SJCRH30 (cell line): ENCODE measurements around the gene NANOS3. TPM values are rescaled to one million over a fixed set of nuclear protein-coding genes. Genes with fewer than 3 reads are reported as not detected.
A peak's percentile ranks its signal among the peaks of the same experiment; 100 is the strongest.

Experiments
- DNase-seq, 2 experiments: peaks; one replicate each; pipeline ENCODE4 v3.0.0-alpha.2; 2015 to 2020
- H3K27ac ChIP-seq: fragments of 250-450 bp; sonication (Bioruptor Pico); 2 replicates; pipeline ENCODE4 v1.5.1; 2020; ENCODE audit warnings: mild to moderate bottlenecking, moderate library complexity
- H3K27me3 ChIP-seq: fragments of 250-450 bp; sonication (Bioruptor Pico); 2 replicates; pipeline ENCODE4 v1.5.1; 2020; ENCODE audit warnings: mild to moderate bottlenecking, moderate library complexity
- H3K36me3 ChIP-seq: fragments of 250-450 bp; sonication (Bioruptor Pico); 2 replicates; pipeline ENCODE4 v1.5.1; 2020; ENCODE audit warnings: mild to moderate bottlenecking, moderate library complexity
- H3K4me1 ChIP-seq: fragments of 250-450 bp; sonication (Bioruptor Pico); 2 replicates; pipeline ENCODE4 v1.5.1; 2020; ENCODE audit warnings: mild to moderate bottlenecking, moderate library complexity
- H3K4me3 ChIP-seq: fragments of 250-450 bp; sonication (Bioruptor Pico); 2 replicates; pipeline ENCODE4 v1.5.1; 2020; ENCODE audit warnings: mild to moderate bottlenecking, moderate library complexity
- H3K9me3 ChIP-seq: fragments of 250-450 bp; sonication (Bioruptor Pico); replicated peaks from 2 replicates; pipeline ENCODE4 v1.5.1; 2020; ENCODE audit warnings: mild to moderate bottlenecking, moderate library complexity
- total RNA-seq: library from RNA; depleted of rRNA; stranded (reverse); fragments of >200 nt; shearing (Covaris generic); gene quantifications from 2 replicates; pipeline ENCODE4 v1.2.3, GENCODE V29; 2014

Gene NANOS3
- total RNA-seq, 1 experiment from 2014 or later: 2.3 TPM

DNA sequence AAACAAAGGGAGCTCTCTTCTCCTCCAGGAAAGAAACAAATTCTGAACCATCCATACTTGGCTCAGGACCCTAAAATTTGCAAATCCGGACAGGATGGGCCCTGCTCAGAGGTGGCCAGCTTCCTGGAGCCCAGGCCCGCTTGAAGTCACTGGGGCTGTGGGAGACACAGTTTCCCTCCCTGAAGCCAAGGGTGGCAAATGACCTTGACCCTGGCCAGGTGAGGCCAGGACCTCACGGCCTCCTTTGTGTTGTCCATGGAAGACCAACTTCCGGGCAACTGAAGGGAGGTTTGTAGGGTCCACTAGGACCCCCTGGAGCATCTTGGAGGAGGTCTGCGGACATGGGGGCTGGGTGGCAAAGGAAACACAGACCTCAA, 5.5 kb downstream of the NANOS3 start:
- no peak for DNase-seq
- H3K27me3 ChIP-seq: peaks cover 2% of the 10 kb centered on the region; the same call in 1 of the 2 replicates
- H3K4me1 ChIP-seq: peaks cover 18% of the 10 kb centered on the region

DNA sequence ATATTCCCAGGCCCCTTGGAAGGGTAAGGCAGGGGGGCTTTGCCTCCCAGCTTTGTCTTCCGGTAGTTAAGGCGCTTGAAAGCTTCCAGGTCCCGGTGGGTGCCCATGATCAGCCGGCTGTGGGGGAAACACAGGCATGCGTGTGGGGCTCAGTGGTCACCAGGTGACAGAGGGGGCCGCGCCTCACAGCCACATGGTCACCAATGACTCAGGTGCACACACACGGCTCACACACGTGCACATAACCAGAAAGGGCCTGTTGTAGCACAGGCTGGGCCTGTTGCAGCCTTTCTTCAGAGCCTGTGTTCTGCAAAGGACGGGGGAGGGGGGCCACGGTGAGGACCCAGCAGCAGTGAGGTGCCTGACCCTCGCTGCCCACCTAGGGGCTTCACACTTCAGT, 5.9 kb downstream of the NANOS3 start:
- Histone ChIP-seq H3K9me3 (no peaks in the 10 kb centered on the region), H3K4me1 (peaks cover 18% of the 10 kb centered on the region), H3K4me3 (no peak overlapping the region), H3K36me3 (no peaks in the 10 kb centered on the region), H3K27ac (no peak overlapping the region), H3K27me3 (peaks cover 2% of the 10 kb centered on the region; the same call in 1 of the 2 replicates)
- no peak for DNase-seq

More for the DNA sequence above, 5.5 kb downstream of the NANOS3 start:
- Histone ChIP-seq H3K27ac (no peak overlapping the region), H3K9me3 (no peaks in the 10 kb centered on the region), H3K4me3 (no peak overlapping the region), H3K36me3 (no peaks in the 10 kb centered on the region)

DNA sequence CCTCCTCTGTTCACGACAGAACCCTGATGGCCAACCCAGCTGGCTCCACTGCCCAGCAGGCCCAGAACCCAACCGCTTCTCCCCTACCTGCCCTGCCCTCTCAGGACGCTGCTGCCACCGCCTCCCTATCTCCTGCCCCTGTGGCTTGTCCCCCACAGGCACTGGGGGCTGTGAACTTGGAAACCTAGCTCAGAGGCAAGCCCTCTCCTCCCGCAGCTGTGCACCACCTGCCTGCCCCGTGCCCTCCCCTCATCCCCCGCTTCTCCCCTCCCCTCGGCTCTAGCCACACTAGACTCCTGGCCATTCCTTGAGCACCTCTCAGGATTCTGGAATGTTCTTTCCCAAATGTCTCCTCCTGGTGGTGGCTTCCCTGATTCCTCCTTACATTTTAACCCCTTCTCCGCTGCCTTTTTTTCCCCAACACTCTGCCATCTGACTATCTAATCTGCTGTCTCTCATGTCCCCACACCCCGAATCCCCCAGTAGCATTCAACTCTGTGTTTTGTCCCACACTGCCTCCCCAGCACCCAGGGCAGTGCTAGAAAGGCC, 6.7 kb downstream of the NANOS3 start:
- Histone ChIP-seq H3K36me3 (no peaks in the 10 kb centered on the region), H3K27ac (no peak overlapping the region), H3K9me3 (no peaks in the 10 kb centered on the region), H3K4me1 (peaks cover 18% of the 10 kb centered on the region), H3K27me3 (peaks cover 2% of the 10 kb centered on the region; the same call in 1 of the 2 replicates), H3K4me3 (no peak overlapping the region)
- DNase-seq: peak in 1 of 2 experiments; percentile 42

DNA sequence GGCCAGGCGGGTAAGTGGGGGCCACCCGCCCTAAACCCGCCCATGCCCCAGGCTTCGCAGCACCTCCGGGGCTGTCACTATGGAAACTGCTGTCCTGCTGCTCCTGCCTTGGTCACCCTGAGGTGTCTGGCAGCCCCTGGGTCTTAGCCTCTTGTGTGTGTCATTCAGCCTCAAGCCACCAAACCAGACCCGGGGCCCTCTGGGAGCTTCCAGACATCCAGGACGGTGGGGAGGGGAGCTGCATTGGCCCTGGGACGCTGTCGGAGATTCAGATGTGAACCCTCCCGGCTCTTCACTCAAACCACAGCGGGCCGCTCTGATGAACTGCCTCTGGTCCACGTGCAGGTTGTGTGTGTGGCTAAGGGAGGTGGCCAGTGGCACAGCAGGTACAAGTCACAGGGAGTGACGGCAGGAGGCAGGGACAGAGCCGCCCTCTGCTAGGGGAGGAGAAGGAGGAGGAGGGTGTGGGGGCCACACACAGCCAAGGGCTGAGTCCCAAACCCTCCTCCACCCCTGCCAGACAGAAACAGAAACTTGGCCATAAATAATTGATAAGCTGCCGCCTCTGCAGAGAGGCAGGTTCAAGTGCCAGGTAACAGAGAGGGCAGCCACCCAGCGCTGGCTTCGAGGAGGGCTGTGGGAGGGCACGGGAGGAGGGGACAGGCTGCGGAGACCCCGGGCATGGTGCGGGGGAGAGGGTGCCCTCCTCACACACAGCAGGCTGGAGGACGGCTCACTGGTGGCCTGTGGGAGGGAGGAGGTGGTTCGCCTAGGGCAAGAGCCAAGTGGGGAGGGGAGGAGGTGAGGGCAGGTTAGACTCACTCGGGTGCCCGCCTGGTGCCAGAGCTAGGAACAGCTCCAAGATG, 8.0 kb downstream of the NANOS3 start:
- Histone ChIP-seq H3K27me3 (peaks cover 2% of the 10 kb centered on the region; the same call in 1 of the 2 replicates), H3K4me1 (peaks cover 18% of the 10 kb centered on the region), H3K4me3 (no peak overlapping the region), H3K36me3 (no peaks in the 10 kb centered on the region), H3K27ac (no peak overlapping the region), H3K9me3 (no peaks in the 10 kb centered on the region)
- DNase-seq: peak in 1 of 2 experiments; percentile 52

DNA sequence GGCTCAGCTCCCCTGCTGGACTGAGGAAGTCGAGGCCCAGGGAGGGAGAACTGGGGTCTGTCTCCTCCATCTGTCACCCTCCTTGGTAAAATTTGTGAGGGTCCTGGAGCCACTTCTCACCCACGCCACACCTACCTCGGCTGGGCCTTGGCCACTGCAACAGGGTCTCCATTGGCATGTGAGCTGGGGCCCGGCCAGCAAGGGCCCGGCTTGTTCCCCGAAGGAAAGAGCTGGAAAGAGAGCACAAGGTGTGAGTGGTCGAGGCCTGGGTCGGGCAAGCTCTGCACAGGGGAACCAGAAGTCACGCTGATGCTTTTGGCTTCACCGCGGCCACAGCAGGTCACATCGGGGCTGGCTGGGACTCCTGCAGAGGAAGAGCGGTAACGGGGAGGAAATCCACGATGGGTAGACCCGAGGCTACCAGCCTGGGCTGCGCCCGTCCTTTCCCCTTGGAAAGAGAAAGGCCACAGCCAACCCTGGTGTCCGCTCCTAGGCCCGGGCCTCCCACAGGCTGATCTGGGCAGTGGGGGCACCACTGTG, 9.0 kb downstream of the NANOS3 start:
- H3K27me3 ChIP-seq: peaks cover 2% of the 10 kb centered on the region; the same call in 1 of the 2 replicates
- peaks cover 12% of the 10 kb centered on the region for H3K4me1 ChIP-seq
- H3K9me3 ChIP-seq: no peaks in the 10 kb centered on the region
- no peaks in the 10 kb centered on the region for H3K36me3 ChIP-seq
- no peak overlapping the region for H3K27ac ChIP-seq
- H3K4me3 ChIP-seq: no peak overlapping the region
- DNase-seq: no peak

DNA sequence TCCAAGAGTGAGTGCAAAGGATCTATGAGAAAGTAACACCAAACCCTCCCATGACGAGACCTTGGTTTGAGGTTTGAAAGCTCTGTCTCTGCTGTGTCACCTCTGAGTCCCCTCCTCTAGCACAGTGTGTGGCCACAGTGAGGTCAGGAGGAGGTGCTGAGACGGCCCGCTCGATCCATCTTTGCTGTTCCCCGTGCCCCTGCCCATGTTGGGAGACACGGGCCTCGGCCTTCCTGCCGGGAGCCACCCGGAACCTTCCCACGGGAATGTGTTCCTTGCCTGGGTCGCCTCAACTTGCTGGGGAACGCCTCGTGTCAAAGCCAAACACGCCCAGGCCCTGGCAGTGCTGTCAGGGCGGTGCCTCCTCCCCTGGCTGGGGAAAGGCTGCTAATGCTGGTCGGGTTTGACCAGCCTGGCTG, 10.1 kb downstream of the NANOS3 start:
- Histone ChIP-seq H3K27ac (no peak overlapping the region), H3K9me3 (no peaks in the 10 kb centered on the region), H3K4me1 (peaks cover 3% of the 10 kb centered on the region), H3K36me3 (no peaks in the 10 kb centered on the region), H3K4me3 (no peak overlapping the region), H3K27me3 (peaks cover 2% of the 10 kb centered on the region; the same call in 1 of the 2 replicates)
- DNase-seq: no peak

DNA sequence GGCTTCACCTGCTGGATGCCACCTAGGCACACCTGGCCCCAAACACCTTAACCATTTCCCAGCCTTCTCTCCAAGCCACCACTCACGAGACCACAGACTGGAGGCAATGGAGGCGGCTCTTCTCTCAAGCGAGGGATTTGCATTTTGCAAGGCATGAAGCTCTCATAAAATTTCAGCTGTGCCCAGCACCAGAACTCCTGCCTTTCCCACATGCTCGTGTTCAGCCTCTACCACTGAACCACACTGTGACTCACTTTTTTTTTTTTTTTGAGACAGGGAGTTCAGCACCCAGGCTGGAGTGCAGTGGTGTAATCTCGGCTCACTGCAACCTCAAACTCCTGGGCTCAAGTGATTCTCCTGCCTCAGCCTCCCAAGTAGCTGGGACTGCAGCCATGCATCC, 10.6 kb downstream of the NANOS3 start:
- Histone ChIP-seq H3K4me3 (no peak overlapping the region), H3K36me3 (no peaks in the 10 kb centered on the region), H3K27ac (no peak overlapping the region), H3K9me3 (no peaks in the 10 kb centered on the region), H3K27me3 (peaks cover 2% of the 10 kb centered on the region; the same call in 1 of the 2 replicates), H3K4me1 (no peaks in the 10 kb centered on the region; the same call in 1 of the 2 replicates)
- no peak for DNase-seq

DNA sequence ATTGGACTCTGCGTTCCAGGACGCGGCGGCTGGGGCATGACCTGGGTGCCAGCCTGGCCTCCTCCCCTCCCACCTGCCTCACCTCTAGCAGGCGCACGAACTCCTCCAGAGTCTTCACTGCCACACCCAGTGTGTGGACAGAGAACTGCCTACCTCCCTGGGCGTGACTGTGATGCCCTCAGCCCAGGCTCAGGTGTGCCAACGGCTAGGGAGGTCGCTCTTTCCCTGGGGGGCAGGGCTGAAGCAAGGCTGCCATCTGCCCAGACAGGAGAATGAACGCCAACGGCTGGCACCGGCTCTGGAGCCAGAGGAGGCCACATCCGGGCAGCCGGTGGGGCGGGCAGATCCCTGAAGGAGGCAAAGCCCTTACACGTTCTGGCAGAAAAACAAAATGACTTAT, 11.3 kb downstream of the NANOS3 start:
- Histone ChIP-seq H3K4me1 (no peaks in the 10 kb centered on the region; the same call in 1 of the 2 replicates), H3K27ac (no peak overlapping the region), H3K27me3 (peaks cover 2% of the 10 kb centered on the region; the same call in 1 of the 2 replicates), H3K36me3 (no peaks in the 10 kb centered on the region), H3K4me3 (no peak overlapping the region), H3K9me3 (no peaks in the 10 kb centered on the region)
- DNase-seq: no peak

DNA sequence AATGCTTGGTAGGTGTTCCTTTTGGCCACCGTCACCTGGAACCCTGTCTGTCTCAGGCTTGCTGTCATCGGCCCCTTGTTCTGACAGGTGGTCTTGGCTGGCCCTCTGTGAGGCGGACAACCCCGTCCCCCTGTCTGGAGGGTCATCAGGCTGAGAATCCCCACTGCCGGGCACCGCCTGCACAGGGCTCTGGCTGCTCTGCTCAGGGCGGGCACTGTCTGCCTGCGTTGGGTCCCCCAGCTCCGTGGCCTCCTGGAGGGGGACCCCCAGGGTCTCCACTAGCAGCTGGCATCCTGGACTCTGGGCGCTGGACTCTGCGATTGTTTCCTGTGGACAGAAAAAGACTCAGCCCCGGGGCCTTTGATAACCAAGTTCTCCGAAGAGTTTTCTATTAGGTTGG, 13.2 kb downstream of the NANOS3 start:
- Histone ChIP-seq H3K27ac (no peak overlapping the region), H3K4me1 (no peaks in the 10 kb centered on the region; the same call in 1 of the 2 replicates), H3K4me3 (no peak overlapping the region), H3K27me3 (peaks cover 2% of the 10 kb centered on the region; the same call in 1 of the 2 replicates), H3K36me3 (no peaks in the 10 kb centered on the region), H3K9me3 (no peaks in the 10 kb centered on the region)
- no peak for DNase-seq

DNA sequence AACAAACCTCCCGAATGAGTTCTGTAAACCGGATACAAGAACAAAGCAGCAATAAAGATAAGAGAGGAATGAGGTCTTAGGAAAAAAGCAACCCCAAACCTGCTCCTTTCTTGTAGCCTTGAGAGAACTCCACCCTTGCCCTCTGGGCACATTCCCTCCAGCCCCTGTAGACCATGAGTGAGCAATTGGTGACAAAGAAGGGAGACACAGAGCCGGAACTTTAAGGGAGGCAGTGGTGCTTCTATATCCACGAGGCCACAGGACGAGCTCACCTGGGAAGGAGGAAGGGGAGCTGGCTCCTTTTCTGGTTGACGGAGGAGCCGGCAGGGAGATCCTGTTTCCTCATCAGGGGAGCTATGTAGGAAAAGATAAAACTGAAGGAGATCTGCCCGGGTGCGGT, 15.9 kb downstream of the NANOS3 start:
- Histone ChIP-seq H3K27me3 (no peaks in the 10 kb centered on the region), H3K4me1 (no peaks in the 10 kb centered on the region), H3K27ac (no peak overlapping the region), H3K4me3 (no peak overlapping the region), H3K9me3 (no peaks in the 10 kb centered on the region), H3K36me3 (no peaks in the 10 kb centered on the region)
- no peak for DNase-seq

DNA sequence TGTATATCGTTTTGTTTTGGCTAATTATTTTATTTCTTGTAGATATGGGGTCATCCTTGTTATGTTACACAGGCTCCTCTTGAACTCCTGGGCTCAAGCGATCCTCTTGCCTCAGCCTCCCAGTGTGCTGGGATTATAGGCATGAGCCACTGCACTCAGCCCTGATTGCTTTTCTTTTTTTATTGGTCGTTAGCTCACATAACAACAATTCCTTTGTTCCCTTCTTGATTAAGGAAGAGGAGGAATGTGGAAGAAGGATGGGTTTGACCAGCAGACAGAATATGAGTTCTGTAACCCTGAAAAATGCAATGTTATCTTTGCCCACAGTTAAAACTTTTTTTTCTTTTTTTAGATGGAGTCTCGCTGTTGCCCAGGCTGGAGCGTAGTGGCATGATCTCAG, 17.6 kb downstream of the NANOS3 start:
- no peaks in the 10 kb centered on the region for H3K9me3 ChIP-seq
- no peak overlapping the region for H3K4me3 ChIP-seq
- no peaks in the 10 kb centered on the region for H3K4me1 ChIP-seq
- H3K27ac ChIP-seq: no peak overlapping the region
- H3K36me3 ChIP-seq: no peaks in the 10 kb centered on the region
- H3K27me3 ChIP-seq: no peaks in the 10 kb centered on the region
- DNase-seq: no peak

DNA sequence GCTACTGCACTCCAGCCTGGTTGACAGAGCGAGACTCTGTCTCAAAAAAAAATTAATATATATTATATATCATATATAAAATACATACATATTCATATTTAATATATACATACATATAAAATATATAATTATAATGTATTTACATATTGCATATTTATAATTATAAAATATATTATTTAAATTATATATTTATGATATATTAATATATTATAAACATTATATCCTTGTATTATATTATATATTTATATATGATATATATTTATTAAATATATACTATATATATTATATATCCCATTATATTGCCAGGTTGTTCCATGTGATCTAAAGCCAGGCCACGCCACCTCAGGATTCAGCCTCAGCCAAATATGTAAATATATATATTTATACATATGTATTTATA, 19.3 kb downstream of the NANOS3 start:
- no peaks in the 10 kb centered on the region for H3K9me3 ChIP-seq
- no peaks in the 10 kb centered on the region for H3K27me3 ChIP-seq
- no peak overlapping the region for H3K4me3 ChIP-seq
- H3K27ac ChIP-seq: no peak overlapping the region
- H3K36me3 ChIP-seq: no peaks in the 10 kb centered on the region
- DNase-seq: no peak
- no peaks in the 10 kb centered on the region for H3K4me1 ChIP-seq

DNA sequence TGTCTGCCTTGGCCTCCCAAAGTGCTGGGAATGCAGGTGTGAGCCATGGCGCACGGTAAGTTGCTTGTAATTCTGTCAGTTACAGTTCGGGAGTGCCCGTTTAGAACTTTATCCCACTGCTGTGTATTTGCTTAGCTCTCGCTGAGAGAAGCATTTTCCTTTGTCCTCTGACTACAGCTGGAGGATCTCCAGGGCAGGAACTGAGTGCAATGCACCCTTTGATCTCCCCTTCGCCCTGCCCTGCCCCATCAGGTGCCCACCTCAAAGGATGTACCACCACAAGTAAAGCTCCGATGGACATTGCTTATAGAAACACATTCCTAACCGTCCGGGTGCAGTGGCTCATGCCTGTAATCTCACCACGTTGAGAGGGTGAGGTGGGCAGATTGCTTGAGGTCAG, 22.5 kb downstream of the NANOS3 start:
- Histone ChIP-seq H3K36me3 (no peaks in the 10 kb centered on the region), H3K27me3 (no peaks in the 10 kb centered on the region), H3K9me3 (no peaks in the 10 kb centered on the region), H3K27ac (no peak overlapping the region), H3K4me1 (no peaks in the 10 kb centered on the region), H3K4me3 (no peak overlapping the region)
- DNase-seq: no peak

DNA sequence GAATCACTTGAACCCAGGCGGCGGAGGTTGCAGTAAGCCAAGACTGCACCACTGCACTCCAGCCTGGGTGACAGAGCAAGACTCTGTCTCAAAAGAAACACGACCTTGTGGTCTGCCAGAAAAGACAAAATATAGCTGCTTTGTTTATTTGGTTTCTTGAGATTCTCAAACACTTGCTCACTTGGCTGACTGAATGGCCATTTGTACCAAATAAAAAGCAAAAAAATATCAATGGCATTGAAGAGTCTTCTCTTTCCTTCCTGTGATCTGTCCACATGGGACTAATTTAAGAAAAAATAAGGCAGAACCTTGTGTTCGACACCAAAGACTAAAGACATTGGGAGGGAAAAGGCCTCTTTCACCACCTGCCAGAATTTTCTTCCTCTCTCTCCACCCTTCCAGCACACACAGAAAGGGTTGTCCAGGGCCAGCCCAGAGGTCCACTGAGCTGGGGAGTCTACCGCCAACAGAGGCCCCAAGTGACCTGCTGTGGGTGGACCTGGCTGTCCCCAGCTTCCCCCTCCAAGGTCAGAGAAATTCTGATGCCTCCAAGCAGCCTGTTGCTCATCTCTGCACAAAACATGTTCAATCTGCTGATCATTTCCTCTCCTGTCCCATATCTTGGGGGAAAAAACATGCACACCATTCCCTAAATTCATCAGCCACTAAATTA, 23.1 kb downstream of the NANOS3 start:
- Histone ChIP-seq H3K27ac (no peak overlapping the region), H3K36me3 (no peaks in the 10 kb centered on the region), H3K4me1 (no peaks in the 10 kb centered on the region), H3K27me3 (no peaks in the 10 kb centered on the region), H3K4me3 (no peak overlapping the region), H3K9me3 (no peaks in the 10 kb centered on the region)
- DNase-seq: no peak
